HCEC 1CT (cell line): Measurements from ENCODE around the gene BRF1.
"Not testable (repeated sequence)": the region's sequence is repeated elsewhere in the genome, so short reads cannot be mapped to it uniquely, and the experiment has no call there.

Experiments
- DNase-seq: peaks from one replicate; pipeline ENCODE4 v3.0.0-alpha.2; 2017

Gene BRF1

GRCh38 chr14:105332350-105332874 is 31.6 kb upstream of the BRF1 start:
- no peak for DNase-seq

- DNase-seq, result no peak
Measured at GRCh38 chr14:105331575-105332349, 31.0 kb upstream of the BRF1 start.

- DNase-seq, result peak; percentile 13
Measured at GRCh38 chr14:105330491-105330895, 29.7 kb upstream of the BRF1 start.

GRCh38 chr14:105329411-105330150 is 28.8 kb upstream of the BRF1 start:
- no peak for DNase-seq

GRCh38 chr14:105328678-105329390 is 28.0 kb upstream of the BRF1 start:
- no peak for DNase-seq

- no peak for DNase-seq
Measured at GRCh38 chr14:105328070-105328677, 27.4 kb upstream of the BRF1 start.

- not testable (repeated sequence) for DNase-seq
Measured at GRCh38 chr14:105327695-105328045, 26.9 kb upstream of the BRF1 start.

GRCh38 chr14:105326891-105327694 is 26.3 kb upstream of the BRF1 start:
- no peak for DNase-seq

- no peak for DNase-seq
Measured at GRCh38 chr14:105326568-105326867, 25.7 kb upstream of the BRF1 start.

- no peak for DNase-seq
Measured at GRCh38 chr14:105325716-105326567, 25.1 kb upstream of the BRF1 start.

GRCh38 chr14:105325303-105325702 is 24.5 kb upstream of the BRF1 start:
- no peak for DNase-seq

GRCh38 chr14:105324871-105325270 is 24.1 kb upstream of the BRF1 start:
- DNase-seq, result no peak

GRCh38 chr14:105324080-105324778 is 23.4 kb upstream of the BRF1 start:
- DNase-seq, result no peak

- no peak for DNase-seq
Measured at GRCh38 chr14:105323663-105324062, 22.9 kb upstream of the BRF1 start.

- no peak for DNase-seq
Measured at GRCh38 chr14:105322791-105323556, 22.2 kb upstream of the BRF1 start.

GRCh38 chr14:105317546-105317945 is 16.7 kb upstream of the BRF1 start:
- peak; percentile 33 for DNase-seq

- DNase-seq, result no peak
Measured at GRCh38 chr14:105316968-105317510, 16.2 kb upstream of the BRF1 start.

- no peak for DNase-seq
Measured at GRCh38 chr14:105316577-105316941, 15.8 kb upstream of the BRF1 start.

GRCh38 chr14:105315941-105316576 is 15.3 kb upstream of the BRF1 start:
- DNase-seq, result no peak
